A673 (cell line): ENCODE results near the gene AQP12A.

Experiments used
- CTCF ChIP-seq: fragments of 300-800, 200-600 bp; sonication (generic); conservative IDR thresholded peaks from 2 replicates; pipeline ENCODE4 v1.5.1; 2017; ENCODE audit warnings: low read depth, mild to moderate bottlenecking, antibody characterized with exemption, low read length, moderate library complexity, mixed read lengths
- EZH2 ChIP-seq: fragments of 200-600 bp; sonication (generic); IDR thresholded peaks from 2 replicates; pipeline ENCODE4 v1.6.1; 2017; ENCODE audit warnings: borderline replicate concordance, low read depth, mild to moderate bottlenecking, mixed read lengths, antibody characterized with exemption, low read length; ENCODE audit not compliant: poor library complexity, severe bottlenecking

- TF ChIP-seq CTCF (no peak), EZH2 (no peak)
Observed at GRCh38 chr2:240707043-240707756, 15.5 kb downstream of the AQP12A start.
